GM19035 (cell line): ENCODE results near the gene KCNH8.
A peak's percentile ranks its signal among the peaks of the same experiment; 100 is the strongest.
"Not testable (repeated sequence)": the region's sequence is repeated elsewhere in the genome, so short reads cannot be mapped to it uniquely, and the experiment has no call there.

ENCODE experiments used
- ATAC-seq: cut with Tn5 transposase; IDR thresholded peaks from one replicate; pipeline ENCODE4 v1.9.1; 2021; ENCODE audit not compliant: unreplicated experiment

The KCNH8 gene

DNA sequence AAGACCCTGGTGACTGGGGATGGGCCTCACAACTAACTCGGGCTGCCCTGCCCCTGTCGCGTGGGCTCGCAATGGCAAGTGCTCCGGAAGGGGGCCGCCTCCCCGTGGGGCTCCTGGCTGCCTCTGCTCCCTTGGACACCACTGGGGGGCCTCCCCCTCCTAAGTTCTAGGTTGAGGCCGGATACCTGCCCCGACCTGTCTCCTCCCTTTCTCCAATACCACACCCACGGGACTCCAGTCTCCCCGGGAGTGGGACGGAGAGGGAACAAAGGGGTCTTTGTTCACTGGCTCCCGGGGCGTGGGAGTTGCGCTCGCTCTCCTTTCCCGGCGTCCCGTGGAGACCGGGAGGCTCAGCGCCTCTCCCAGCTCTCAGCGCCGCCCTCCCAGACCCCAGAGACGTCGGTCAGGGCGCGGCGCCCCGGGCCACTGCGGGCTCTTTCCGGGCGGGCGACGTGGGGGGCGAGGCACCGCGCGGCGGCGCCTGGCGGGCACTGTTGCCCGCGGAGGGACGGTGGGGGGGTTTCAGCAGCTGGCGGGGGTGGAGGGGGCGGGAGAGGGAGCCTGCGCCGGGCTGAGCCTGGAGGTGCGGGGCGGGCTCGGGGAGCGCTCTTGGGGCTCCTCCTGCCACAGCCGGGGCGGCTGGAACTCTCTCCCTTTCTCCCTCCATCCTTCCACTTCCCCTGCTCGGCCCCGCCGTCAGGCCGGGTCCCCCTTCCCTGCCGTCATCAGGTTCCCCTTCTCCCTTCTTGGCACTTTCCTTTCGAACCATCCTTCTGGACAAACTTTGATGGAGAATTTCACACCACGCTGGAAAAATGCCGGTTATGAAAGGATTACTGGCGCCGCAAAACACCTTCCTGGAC lies at the start of gene KCNH8:
Gene KCNH8 (plus strand): TSS at position 606 of the 863 bp plus-strand sequence. CDS start 210 bp downstream, at position 816.
- ATAC-seq, result no peak

DNA sequence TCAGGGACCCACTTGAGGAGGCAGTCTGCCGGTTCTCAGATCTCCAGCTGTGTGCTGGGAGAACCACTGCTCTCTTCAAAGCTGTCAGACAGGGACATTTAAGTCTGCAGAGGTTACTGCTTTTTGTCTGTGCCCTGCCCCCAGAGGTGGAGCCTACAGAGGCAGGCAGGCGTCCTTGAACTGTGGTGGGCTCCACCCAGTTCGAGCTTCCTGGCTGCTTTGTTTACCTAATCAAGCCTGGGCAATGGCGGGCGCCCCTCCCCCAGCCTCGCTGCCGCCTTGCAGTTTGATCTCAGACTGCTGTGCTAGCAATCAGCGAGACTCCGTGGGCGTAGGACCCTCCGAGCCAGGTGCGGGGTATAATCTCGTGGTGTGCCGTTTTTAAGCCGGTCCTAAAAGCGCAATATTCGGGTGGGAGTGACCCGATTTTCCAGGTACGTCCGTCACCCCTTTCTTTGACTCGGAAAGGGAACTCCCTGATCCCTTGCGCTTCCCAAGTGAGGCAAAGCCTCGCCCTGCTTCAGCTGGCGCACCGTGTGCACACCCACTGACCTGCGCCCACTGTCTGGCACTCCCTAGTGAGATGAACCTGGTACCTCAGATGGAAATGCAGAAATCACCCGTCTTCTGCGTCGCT lies 45.5 kb upstream of the KCNH8 start:
- not testable (repeated sequence) for ATAC-seq

DNA sequence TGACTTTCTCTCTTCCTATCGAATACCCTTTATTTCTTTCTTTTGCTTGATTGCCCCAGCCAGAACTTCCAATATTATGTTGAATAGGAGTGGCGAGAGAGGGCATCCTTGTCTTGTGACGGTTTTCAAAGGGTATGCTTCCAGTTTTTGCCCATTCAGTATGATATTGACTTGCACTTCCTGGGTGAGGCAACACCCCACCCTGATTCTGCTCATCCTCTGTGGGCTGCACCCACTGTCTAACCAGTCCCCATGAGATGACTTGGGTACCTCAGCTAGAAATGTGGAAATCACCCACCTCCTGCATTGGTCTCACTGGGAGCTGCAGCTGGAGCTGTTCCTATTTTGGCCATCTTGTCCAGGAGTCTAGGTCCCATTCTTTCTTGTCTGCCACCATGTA lies 44.8 kb upstream of the KCNH8 start:
- ATAC-seq, result no peak

DNA sequence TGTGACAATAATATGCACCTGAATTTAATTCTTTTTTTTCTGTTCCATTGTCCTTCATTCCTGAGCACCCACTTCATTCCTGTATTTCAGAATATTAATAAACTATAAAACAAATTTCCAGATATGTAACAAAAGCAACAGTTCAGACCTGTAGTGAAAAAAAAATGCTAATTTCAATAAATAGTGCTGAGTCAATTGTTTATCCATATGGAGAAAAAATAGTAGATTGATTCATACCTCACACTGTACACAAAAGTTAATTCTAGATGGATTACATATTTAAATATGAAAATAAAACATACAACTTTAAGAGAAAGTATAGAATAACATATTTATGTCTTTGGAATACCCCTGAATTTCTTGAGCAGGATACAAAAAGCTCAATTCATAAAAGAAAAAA lies 43.9 kb upstream of the KCNH8 start:
- no peak for ATAC-seq

DNA sequence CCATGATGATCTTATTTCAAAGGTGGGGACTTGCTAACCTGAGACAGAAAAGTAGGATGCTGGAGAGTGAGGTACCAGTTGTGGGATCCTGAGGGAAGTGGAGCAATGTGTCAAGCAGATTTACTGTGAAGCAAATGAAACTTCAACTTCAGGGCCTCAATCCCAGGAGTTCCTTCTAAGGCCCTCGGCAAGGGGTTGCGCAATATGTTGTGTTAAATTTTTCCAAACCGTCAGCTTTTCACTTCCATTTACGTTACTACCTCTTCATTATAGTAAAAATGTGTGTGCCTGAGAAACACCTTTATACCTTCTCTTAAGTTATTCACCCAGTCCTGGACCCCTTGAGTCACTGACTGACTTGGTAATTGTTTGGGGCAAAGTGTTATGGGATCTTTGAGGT lies 42.5 kb upstream of the KCNH8 start:
- ATAC-seq, result no peak

DNA sequence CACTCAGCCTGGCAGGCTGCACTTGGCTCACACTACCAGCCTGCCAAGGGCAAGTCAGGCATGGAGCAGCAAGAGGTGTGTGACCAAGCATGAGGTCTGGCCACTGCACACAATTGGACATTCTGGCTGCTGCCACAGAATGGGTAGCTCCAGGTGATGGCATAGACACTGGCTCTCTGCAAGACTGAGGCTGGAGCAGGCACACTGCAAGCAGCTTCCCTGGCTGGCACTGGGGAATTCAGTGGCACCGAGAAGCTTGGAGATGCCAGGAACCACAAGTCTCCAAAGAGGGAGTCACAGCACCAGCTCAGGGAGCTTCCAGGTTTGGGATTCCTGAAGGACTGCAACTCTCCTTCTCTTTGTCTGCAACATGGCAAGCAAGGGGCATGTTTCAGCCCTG lies 42.0 kb upstream of the KCNH8 start:
- ATAC-seq, result no peak

GRCh38 chr3:19107719-19108118 lies 40.6 kb upstream of the KCNH8 start:
- ATAC-seq, result no peak

DNA sequence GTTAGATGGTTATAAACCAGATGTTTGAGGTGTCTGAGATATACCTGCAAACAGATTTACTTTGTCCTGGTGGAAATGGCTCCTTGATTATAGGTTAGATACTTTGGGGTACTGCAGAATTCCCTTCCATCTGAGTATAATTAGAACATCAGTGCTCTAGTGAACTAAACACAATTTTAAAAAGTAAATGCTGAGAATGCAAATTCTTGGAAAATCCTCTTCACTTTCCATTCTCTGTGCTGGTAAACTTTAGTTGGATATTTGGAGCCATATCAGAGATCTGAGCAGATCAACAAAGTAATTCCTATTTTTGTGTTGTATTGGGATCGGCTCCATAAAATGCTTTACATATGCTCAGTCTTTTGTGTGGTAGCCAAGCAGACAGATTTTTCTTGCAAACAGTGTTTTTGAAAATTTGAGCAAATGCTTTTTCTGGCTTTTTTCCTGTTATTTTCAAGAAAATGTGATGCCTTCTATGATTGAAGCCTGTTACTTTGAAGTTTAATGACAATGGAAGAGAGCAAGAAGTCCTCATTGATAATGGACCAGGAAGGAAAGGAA lies 37.9 kb upstream of the KCNH8 start:
- ATAC-seq, result no peak

- ATAC-seq, result no peak
Measured at GRCh38 chr3:19114461-19114860, 33.8 kb upstream of the KCNH8 start.

- ATAC-seq, result no peak
Measured at GRCh38 chr3:19116239-19116638, 32.1 kb upstream of the KCNH8 start.

GRCh38 chr3:19124752-19125151 lies 23.6 kb upstream of the KCNH8 start:
- ATAC-seq, result no peak

GRCh38 chr3:19139863-19140262 lies 8.4 kb upstream of the KCNH8 start:
- no peak for ATAC-seq

DNA sequence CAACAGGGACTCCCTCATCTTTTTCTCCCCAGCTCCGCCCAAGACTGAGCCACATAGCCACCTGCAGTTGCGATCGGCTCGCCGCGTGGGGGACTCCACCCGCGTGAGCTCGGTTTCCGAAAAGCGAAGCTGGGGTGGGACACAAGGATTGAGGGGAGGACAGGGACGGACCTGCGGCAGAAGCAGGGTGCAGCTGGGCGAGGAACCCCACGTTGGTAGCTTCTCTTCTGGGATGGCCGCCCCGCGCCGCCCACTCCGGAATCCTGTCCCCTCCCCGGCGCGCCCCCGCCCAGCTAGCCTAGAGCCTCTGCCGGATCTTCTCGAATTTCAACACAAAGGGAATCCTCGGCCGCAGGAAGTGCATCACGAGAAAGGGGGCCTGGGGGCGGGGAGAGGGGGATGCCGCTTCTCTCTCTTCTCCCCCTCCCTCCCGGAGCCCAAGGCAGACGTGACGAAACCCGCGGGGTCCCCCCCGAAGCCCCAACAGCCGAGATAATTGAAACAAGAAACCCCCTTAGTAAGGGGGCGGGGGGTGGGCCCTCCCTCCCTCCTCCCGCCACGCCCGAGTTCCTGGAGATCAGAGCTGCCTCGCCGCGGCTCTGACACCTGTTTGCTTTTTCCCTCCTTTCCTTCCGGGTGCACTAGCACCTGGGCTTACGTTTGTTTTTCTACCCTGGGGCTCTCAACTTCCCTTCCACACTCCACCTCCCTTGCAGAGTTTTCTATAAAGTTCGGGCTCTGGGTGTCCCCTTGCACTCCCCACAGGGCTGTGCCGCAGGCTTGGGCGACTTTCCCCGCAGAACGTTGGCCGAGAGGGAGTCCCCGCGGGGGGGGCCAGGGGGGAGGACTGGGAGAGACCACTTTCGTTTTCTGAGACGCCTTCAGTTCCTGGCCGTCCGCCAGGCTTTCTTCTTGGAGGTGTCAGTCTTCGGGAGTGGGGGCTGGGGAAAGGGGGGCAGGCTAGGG lies 1.3 kb upstream of the KCNH8 start:
- ATAC-seq, result peak; percentile 78

- ATAC-seq, result no peak
Measured at GRCh38 chr3:19148768-19149091, 420 bp downstream of the KCNH8 start.

DNA sequence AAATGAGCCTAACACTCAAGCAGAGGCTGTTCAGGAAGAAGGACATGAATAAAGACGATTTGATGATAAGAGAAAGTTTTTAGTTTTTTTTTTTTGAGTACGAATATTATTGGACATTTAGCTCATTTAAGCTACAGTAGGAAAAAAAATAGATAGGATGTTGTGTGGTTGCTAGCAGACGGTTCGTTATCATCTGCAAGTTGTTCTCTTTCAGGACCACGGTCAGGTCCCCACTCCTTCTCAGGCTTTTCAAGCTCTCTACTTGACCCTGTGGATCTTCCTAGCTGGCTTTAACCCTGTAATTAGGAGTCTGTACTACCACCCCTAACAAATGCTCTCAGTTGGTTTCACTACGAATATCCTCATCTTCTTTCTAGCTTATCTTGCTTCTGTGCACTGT lies 1.1 kb downstream of the KCNH8 start:
- ATAC-seq, result no peak

DNA sequence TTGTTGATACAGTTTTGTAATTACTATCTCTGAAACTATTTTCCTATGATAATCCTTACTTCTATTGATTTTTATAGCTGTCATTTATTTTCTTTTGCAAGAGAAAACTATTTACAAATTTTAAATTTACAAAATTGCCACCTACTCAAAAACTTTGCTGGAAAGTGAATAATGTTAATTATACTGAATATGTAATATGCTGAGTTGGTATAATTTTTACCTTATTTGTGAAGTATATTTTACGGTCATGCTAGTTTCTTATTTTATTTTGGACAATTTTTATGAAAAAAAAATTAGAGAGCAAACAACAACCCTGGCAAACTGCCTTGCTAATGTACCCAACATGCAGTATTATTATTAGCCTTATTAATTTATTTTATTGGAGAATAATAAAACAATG lies 2.9 kb downstream of the KCNH8 start:
- no peak for ATAC-seq

- no peak for ATAC-seq
Measured at GRCh38 chr3:19154693-19155250, 6.5 kb downstream of the KCNH8 start.

DNA sequence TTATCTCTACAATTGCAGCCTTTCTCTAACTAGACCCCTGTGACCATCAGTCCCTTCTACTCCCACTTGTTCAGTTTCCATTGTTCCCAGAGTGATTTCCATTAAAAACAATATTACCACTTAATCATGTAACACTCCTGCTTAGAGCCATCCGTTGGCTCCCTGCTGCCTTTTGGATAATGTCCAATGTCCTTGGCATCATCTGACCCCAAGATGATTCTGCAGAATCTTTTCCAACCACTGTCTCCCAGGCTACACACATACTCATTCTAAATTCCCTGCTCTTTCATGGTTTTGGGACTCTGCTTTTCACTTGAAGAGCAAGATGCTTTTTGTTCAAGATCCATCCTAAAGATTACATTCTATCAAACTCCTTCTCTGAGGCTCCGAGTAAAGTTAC lies 7.1 kb downstream of the KCNH8 start:
- ATAC-seq, result no peak

- ATAC-seq, result no peak
Measured at GRCh38 chr3:19159966-19160635, 11.8 kb downstream of the KCNH8 start.

GRCh38 chr3:19165654-19166053 lies 17.3 kb downstream of the KCNH8 start:
- ATAC-seq, result no peak
